A673 (cell line): ENCODE results near the gene CIBAR2.

Experiments
- EZH2 ChIP-seq: fragments of 200-600 bp; sonication (generic); IDR thresholded peaks from 2 replicates; pipeline ENCODE4 v1.6.1; 2017; ENCODE audit warnings: borderline replicate concordance, low read depth, mild to moderate bottlenecking, mixed read lengths, antibody characterized with exemption, low read length; ENCODE audit not compliant: poor library complexity, severe bottlenecking
- TF ChIP-seq, protein P1 (sequence below): fragments of 300-800, 200-600 bp; sonication (generic); conservative IDR thresholded peaks from 2 replicates; pipeline ENCODE4 v1.5.1; 2017; ENCODE audit warnings: low read depth, mild to moderate bottlenecking, antibody characterized with exemption, low read length, moderate library complexity, mixed read lengths

DNA sequence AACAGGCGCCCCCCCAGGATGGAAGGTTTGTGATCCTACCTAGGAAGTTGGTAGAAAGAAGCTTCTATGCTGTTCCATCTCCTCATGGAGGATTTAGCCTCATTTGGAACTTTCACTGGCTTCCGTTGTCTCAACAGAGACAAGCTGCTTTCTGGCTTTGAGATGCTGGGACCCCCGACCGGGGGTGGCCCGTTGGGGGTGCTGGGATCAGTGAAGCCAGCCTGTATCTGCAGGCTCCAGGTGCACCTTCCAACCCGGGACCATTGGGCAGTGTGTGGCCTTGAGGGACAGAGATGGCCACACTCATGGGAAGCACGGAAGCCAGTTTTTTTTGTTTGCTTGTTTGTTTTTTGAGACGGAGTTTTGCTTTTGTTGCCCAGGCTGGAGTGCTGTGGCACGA is 15.4 kb downstream of the CIBAR2 start:
- TF ChIP-seq, protein P1, sequence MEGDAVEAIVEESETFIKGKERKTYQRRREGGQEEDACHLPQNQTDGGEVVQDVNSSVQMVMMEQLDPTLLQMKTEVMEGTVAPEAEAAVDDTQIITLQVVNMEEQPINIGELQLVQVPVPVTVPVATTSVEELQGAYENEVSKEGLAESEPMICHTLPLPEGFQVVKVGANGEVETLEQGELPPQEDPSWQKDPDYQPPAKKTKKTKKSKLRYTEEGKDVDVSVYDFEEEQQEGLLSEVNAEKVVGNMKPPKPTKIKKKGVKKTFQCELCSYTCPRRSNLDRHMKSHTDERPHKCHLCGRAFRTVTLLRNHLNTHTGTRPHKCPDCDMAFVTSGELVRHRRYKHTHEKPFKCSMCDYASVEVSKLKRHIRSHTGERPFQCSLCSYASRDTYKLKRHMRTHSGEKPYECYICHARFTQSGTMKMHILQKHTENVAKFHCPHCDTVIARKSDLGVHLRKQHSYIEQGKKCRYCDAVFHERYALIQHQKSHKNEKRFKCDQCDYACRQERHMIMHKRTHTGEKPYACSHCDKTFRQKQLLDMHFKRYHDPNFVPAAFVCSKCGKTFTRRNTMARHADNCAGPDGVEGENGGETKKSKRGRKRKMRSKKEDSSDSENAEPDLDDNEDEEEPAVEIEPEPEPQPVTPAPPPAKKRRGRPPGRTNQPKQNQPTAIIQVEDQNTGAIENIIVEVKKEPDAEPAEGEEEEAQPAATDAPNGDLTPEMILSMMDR = no peak
- TF ChIP-seq EZH2 = no peak
